HepG2 (cell line): ENCODE measurements around the gene TCAP. TPM values are rescaled to one million over a fixed set of nuclear protein-coding genes. Genes with fewer than 3 reads are reported as not detected.

Experiments
- ATAC-seq: fragments of 200-7000 bp; cut with Tn5 transposase; 3 replicates; pipeline ENCODE4 v1.9.1; 2020; ENCODE audit warnings: mild to moderate bottlenecking, moderate library complexity
- Bru-seq: library from RNA; stranded (reverse); fragments of 400-500 nt; gene quantifications from one replicate; lab custom pipeline; 2021; lab: Mats Ljungman, UMichigan
- BruChase-seq, 2 experiments: library from RNA; stranded (reverse); fragments of 400-500 nt; gene quantifications; one replicate each; lab custom pipeline; 2021; lab: Mats Ljungman, UMichigan
- BruUV-seq: library from RNA; stranded (reverse); fragments of 400-500 nt; replicated peaks from 2 replicates; lab custom pipeline; 2021; lab: Mats Ljungman, UMichigan
- CTCF ChIA-PET: fragments of 300-600 bp; formaldehyde crosslinking; extraction: SDS; loops from one replicate; lab custom pipeline; 2021; ENCODE audit warnings: low total read pairs, inconsistent platforms, low intra/inter-chr PET ratio; lab: Yijun Ruan, JAX
- POLR2A ChIA-PET: fragments of 350-600 bp; sonication (Branson Sonifier 250); formaldehyde crosslinking; loops from one replicate; lab custom pipeline; 2020; ENCODE audit warnings: antibody characterized with exemption, inconsistent platforms; lab: Yijun Ruan, JAX
- DNase-seq: peaks from one replicate; pipeline ENCODE4 v3.0.0-alpha.2; 2015; ENCODE audit warnings: low spot score
- FAIRE-seq: peaks from 3 replicates; lab custom pipeline; 2011; peaks lifted over from hg19 to GRCh38; lab: Jason Lieb, UNC
- H2AFZ ChIP-seq: one replicate; pipeline ENCODE4 v1.6.1; 2011; ENCODE audit warnings: low read length, inconsistent platforms
- H3K27ac ChIP-seq: fragments of 300-600 bp; 3 replicates; pipeline ENCODE4 v1.8.0; 2011; ENCODE audit warnings: mixed run types, mild to moderate bottlenecking, mixed read lengths, low read length, inconsistent platforms; ENCODE audit not compliant: insufficient read depth; ENCODE audit errors: extremely low read length
- H3K27me3 ChIP-seq, 2 experiments: fragments of 200-600 bp in 1 of 2; 2 replicates in 1 of 2; 3 replicates in 1 of 2; pipeline versions ENCODE4 v1.6.0 to v1.8.0; 2011; ENCODE audit warnings: low read length in 2 of 2, mild to moderate bottlenecking in 2 of 2, moderate library complexity in 2 of 2, inconsistent platforms in 1 of 2; ENCODE audit not compliant: insufficient read depth in 2 of 2, control insufficient read depth in 1 of 2
- H3K36me3 ChIP-seq, 2 experiments: fragments of 200-600 bp in 1 of 2; replicated peaks in 1 of 2; 2 replicates in 1 of 2; 3 replicates in 1 of 2; pipeline versions ENCODE4 v1.5.1 to v1.8.0; 2011; ENCODE audit warnings: low read length in 2 of 2, inconsistent platforms in 1 of 2; ENCODE audit not compliant: insufficient read depth in 2 of 2, control insufficient read depth in 1 of 2
- H3K4me1 ChIP-seq: 2 replicates; pipeline ENCODE4 v1.5.1; 2012; ENCODE audit warnings: low read length, inconsistent platforms; ENCODE audit not compliant: insufficient read depth
- H3K4me2 ChIP-seq: 2 replicates; pipeline ENCODE4 v1.6.0; 2011; ENCODE audit warnings: low read depth, low read length, inconsistent platforms
- H3K4me3 ChIP-seq, 3 experiments: fragments of 200-600 bp in 1 of 3; sonication (generic), shearing (Covaris generic) in 1 of 3; replicated peaks in 1 of 3; 2 replicates each; pipeline ENCODE4 v1.5.1; 2011 to 2016; ENCODE audit warnings: low read length in 3 of 3, inconsistent platforms in 2 of 3, low read depth in 2 of 3, mild to moderate bottlenecking in 2 of 3, control low read depth in 1 of 3, mixed read lengths in 1 of 3; ENCODE audit not compliant: insufficient read depth in 1 of 3
- H3K79me2 ChIP-seq: one replicate; pipeline ENCODE4 v1.6.1; 2011; ENCODE audit warnings: low read length, inconsistent platforms; ENCODE audit not compliant: insufficient read depth
- H3K9ac ChIP-seq: 2 replicates; pipeline ENCODE4 v1.6.0; 2011; ENCODE audit warnings: mild to moderate bottlenecking, low read depth, low read length, inconsistent platforms; ENCODE audit not compliant: insufficient read depth
- H3K9me3 ChIP-seq: 2 replicates; pipeline ENCODE4 v1.5.1; 2012; ENCODE audit warnings: mild to moderate bottlenecking, low read length
- H4K20me1 ChIP-seq: 2 replicates; pipeline ENCODE4 v1.6.0; 2011; ENCODE audit warnings: inconsistent platforms, mild to moderate bottlenecking, low read length, moderate library complexity; ENCODE audit not compliant: insufficient read depth
- ARHGAP35 ChIP-seq: sonication (generic); formaldehyde crosslinking; IDR thresholded peaks from 2 replicates; pipeline ENCODE4 v1.9.0; 2022; ENCODE audit warnings: mild to moderate bottlenecking, inconsistent platforms, moderate library complexity, missing genetic modification reagents, borderline replicate concordance
- BCLAF1 ChIP-seq: fragments of 450-650 bp; IDR thresholded peaks from 2 replicates; pipeline ENCODE4 v1.6.1; 2017; ENCODE audit warnings: mild to moderate bottlenecking
- ESRRA ChIP-seq: sonication (generic); formaldehyde crosslinking; IDR thresholded peaks from 2 replicates; pipeline ENCODE4 v1.5.1; 2020; ENCODE audit warnings: mild to moderate bottlenecking, low read depth, missing genetic modification reagents
- FOXJ3 ChIP-seq: sonication (generic); formaldehyde crosslinking; IDR thresholded peaks from 2 replicates; pipeline ENCODE4 v1.4.0; 2020; ENCODE audit warnings: missing genetic modification reagents, mild to moderate bottlenecking, borderline replicate concordance
- GZF1 ChIP-seq: sonication (generic); formaldehyde crosslinking; IDR thresholded peaks from 2 replicates; pipeline ENCODE4 v1.5.1; 2020; ENCODE audit warnings: mild to moderate bottlenecking, missing genetic modification reagents
- HMG20A ChIP-seq: IDR thresholded peaks from 2 replicates; pipeline ENCODE4 v1.6.1; 2016; ENCODE audit warnings: borderline replicate concordance
- JDP2 ChIP-seq: sonication (generic); formaldehyde crosslinking; IDR thresholded peaks from 2 replicates; pipeline ENCODE4 v1.8.1; 2022; ENCODE audit warnings: missing genetic modification reagents, borderline replicate concordance
- JUNB ChIP-seq: sonication (generic); formaldehyde crosslinking; IDR thresholded peaks from 2 replicates; pipeline ENCODE4 v1.8.0; 2022; ENCODE audit warnings: missing genetic modification reagents, mild to moderate bottlenecking, borderline replicate concordance
- KLF11 ChIP-seq: IDR thresholded peaks from 2 replicates; pipeline ENCODE4 v1.6.1; 2016; ENCODE audit warnings: missing compliant biosample characterization
- MTF1 ChIP-seq: sonication (generic); formaldehyde crosslinking; IDR thresholded peaks from 2 replicates; pipeline ENCODE4 v1.5.0; 2020; ENCODE audit warnings: missing genetic modification reagents
- TBP ChIP-seq: sonication (generic); formaldehyde crosslinking; IDR thresholded peaks from 2 replicates; pipeline ENCODE4 v1.5.0; 2020; ENCODE audit warnings: missing genetic modification reagents
- TGIF2 ChIP-seq: IDR thresholded peaks from 2 replicates; pipeline ENCODE4 v1.6.1; 2016; ENCODE audit warnings: control low read depth, missing compliant biosample characterization
- YEATS4 ChIP-seq: sonication (generic); formaldehyde crosslinking; IDR thresholded peaks from 2 replicates; pipeline ENCODE4 v1.4.0; 2020; ENCODE audit warnings: missing genetic modification reagents, borderline replicate concordance
- WGBS: methylation state at CpG from one replicate; pipeline ENCODE4 v1.1.6; 2017; ENCODE audit warnings: low lambda C conversion rate; 5-methylcytosine and 5-hydroxymethylcytosine counted together
- in situ Hi-C: cut with HindIII; loops from 2 replicates; pipeline ENCODE4 v1.10.0; 2017; ENCODE audit warnings: low pct_unique_long_range_greater_than_20kb; ENCODE audit not compliant: extremely low pct_ligation_motif_present
- intact Hi-C: fragments of 100-400 bp; cut with micrococcal nuclease; formaldehyde crosslinking; loops from one replicate; pipeline ENCODE4 v1.10.0; 2022; ENCODE audit not compliant: unreplicated experiment
- long read RNA-seq, 2 experiments: library from RNA in 1 of 2; library from polyadenylated mRNA in 1 of 2; stranded (forward) in 1 of 2; unstranded in 1 of 2; transcript quantifications; one replicate each; pipeline ENCODE4 v2.0.0, GENCODE V29; 2019 to 2022
- polyA minus RNA-seq, 3 experiments: library from RNA; depleted of rRNA, polyadenylated mRNA; stranded (reverse); fragments of >200 nt; gene quantifications; 2 replicates each; pipeline ENCODE4 v1.2.3, GENCODE V29; 2011; ENCODE audit warnings: low replicate concordance in 1 of 3
- polyA plus RNA-seq, 8 experiments: library from polyadenylated mRNA; depleted of rRNA in 3 of 8; stranded (reverse) in 7 of 8; unstranded in 1 of 8; fragments of >200 nt; fragmentation: Illumina TruSeq in 4 of 8; extraction: Trizol in 4 of 8; gene quantifications; 2 replicates each; pipeline versions ENCODE4 v1.2.1 to v1.2.3, GENCODE V29; 2011 to 2016; ENCODE audit warnings: low read depth in 4 of 8, missing spikeins in 1 of 8, mixed read lengths in 1 of 8; ENCODE audit not compliant: insufficient read depth in 1 of 8
- total RNA-seq, 5 experiments: library from RNA; depleted of rRNA; stranded (reverse); fragments of >200 nt; fragmentation: Illumina TruSeq; extraction: Trizol; gene quantifications; 2 replicates each; pipeline ENCODE4 v1.2.3, GENCODE V29; 2016; ENCODE audit warnings: low read depth in 1 of 5
- TF ChIP-seq, protein P1 (sequence below): sonication (generic); formaldehyde crosslinking; IDR thresholded peaks from 2 replicates; pipeline ENCODE4 v1.8.1; 2023; ENCODE audit warnings: missing genetic modification reagents, mild to moderate bottlenecking, borderline replicate concordance

TCAP gene, protein sequence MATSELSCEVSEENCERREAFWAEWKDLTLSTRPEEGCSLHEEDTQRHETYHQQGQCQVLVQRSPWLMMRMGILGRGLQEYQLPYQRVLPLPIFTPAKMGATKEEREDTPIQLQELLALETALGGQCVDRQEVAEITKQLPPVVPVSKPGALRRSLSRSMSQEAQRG
- total RNA-seq (2016; rRNA removed; fragmentation: Illumina TruSeq; extraction: Trizol) = 0.14 and 0.24 TPM in 2 replicates
- not detected in 2 replicates for total RNA-seq (2016; cell fraction: cytosol; rRNA removed; fragmentation: Illumina TruSeq; extraction: Trizol; ENCODE audit: low read depth)
- 0.26 TPM in 1 of 2 replicates, not detected in the other for total RNA-seq (2016; cell fraction: insoluble cytoplasmic fraction; rRNA removed; fragmentation: Illumina TruSeq; extraction: Trizol)
- 0.06 TPM in 1 of 2 replicates, not detected in the other for total RNA-seq (2016; cell fraction: membrane; rRNA removed; fragmentation: Illumina TruSeq; extraction: Trizol)
- total RNA-seq (2016; cell fraction: nucleus; rRNA removed; fragmentation: Illumina TruSeq; extraction: Trizol) = 0.56 and 0.84 TPM in 2 replicates
- 0.65 and 0.84 TPM in 2 replicates for polyA plus RNA-seq (2011; rRNA removed)
- polyA plus RNA-seq (2011; cell fraction: cytosol; rRNA removed) = 0.15 and 0.35 TPM in 2 replicates
- 6.0 and 8.8 TPM in 2 replicates for polyA plus RNA-seq (2011; cell fraction: nucleus; rRNA removed)
- polyA plus RNA-seq (2012) = 0.43 and 2.1 TPM in 2 replicates
- not detected in 2 replicates for polyA plus RNA-seq (2016; cell fraction: cytosol; fragmentation: Illumina TruSeq; extraction: Trizol; ENCODE audit: low read depth)
- polyA plus RNA-seq (2016; cell fraction: insoluble cytoplasmic fraction; fragmentation: Illumina TruSeq; extraction: Trizol; ENCODE audit: low read depth) = 0.19 TPM in 1 of 2 replicates, not detected in the other
- polyA plus RNA-seq (2016; cell fraction: membrane; fragmentation: Illumina TruSeq; extraction: Trizol; ENCODE audit: low read depth) = not detected in 2 replicates
- polyA plus RNA-seq (2016; cell fraction: nucleus; fragmentation: Illumina TruSeq; extraction: Trizol; ENCODE audit: insufficient read depth, low read depth) = 0.51 and 0.85 TPM in 2 replicates
- polyA minus RNA-seq (2011; rRNA and poly(A)+ RNA removed; ENCODE audit: low replicate concordance) = 2.2 and 2.6 TPM in 2 replicates
- polyA minus RNA-seq (2011; cell fraction: cytosol; rRNA and poly(A)+ RNA removed) = not detected in 2 replicates
- 3.0 and 4.0 TPM in 2 replicates for polyA minus RNA-seq (2011; cell fraction: nucleus; rRNA and poly(A)+ RNA removed)
- percentile 35 among the genes with signal in this experiment for Bru-seq, nascent RNA
- percentile 74 among the genes with signal in this experiment for BruChase-seq, experiment 1, labeled RNA remaining after a 6-hour chase
- percentile 58 among the genes with signal in this experiment for BruChase-seq, experiment 2, labeled RNA remaining after a 2-hour chase
- long read RNA-seq, experiment 1 = 0 reads
- long read RNA-seq, experiment 2, partial matches to known transcripts = 0 of 5 reads
- long read RNA-seq, experiment 2, other reads (novel, unspliced or antisense) = 5 of 5 reads

GRCh38 chr17:39664581-39665561, at the start of gene TCAP:
TCAP (plus strand) TSS chr17:39665349; CDS start chr17:39665360, 11 bp downstream.
- POLR2A ChIA-PET = interaction anchor here (0.7 to 4.1 kb wide), 4 partner anchors 10 to 35 kb away, joined by 3 to 25 read pairs (median 6); partner anchors contain the start of gene ERBB2
- Histone ChIP-seq H3K27me3 (peaks cover 5 to 34% of the 10 kb centered on the region in 2 experiments), H3K9me3 (no peaks in the 10 kb centered on the region), H3K9ac (no peak within 1 kb of the TSS), H3K27ac (no peak within 1 kb of the TSS), H2AFZ (no peak within 1 kb of the TSS), H3K4me1 (peaks cover 55% of the 10 kb centered on the region), H3K36me3 (peaks cover 10 to 12% of the 10 kb centered on the region in 2 experiments; a peak in 4 of 5 replicates), H3K4me2 (peak within 1 kb of the TSS; percentile 59), H3K4me3 (peak within 1 kb of the TSS in 1 of 3 experiments; percentile 45; a peak in 1 of 6 replicates), H3K79me2 (no peaks in the 10 kb centered on the region), H4K20me1 (no peaks in the 10 kb centered on the region)
- BruUV-seq = no TSS peak
- ATAC-seq (peak; percentile 5), FAIRE-seq (no peak), DNase-seq (no peak)
- CTCF ChIA-PET = interaction anchor here (3.6 kb wide), 1 partner anchor 42 kb away, joined by 22 read pairs; no protein-coding TSS in a partner anchor
- in situ Hi-C loops = no loop called here
- intact Hi-C loops = no loop called here
- WGBS = 26% methylated on average over 15 of the region's 15 CpGs
- 0 out of 2 replicates have a peak, but pooled peaks have one; percentile 38 for TF ChIP-seq YEATS4 (CRISPR knock-in tag)
- TF ChIP-seq BCLAF1 = no peak
- TF ChIP-seq GZF1 (CRISPR knock-in tag) = no peak
- no peak for TF ChIP-seq JUNB (CRISPR knock-in tag)
- no peak for TF ChIP-seq HMG20A
- no peak for TF ChIP-seq KLF11 (CRISPR knock-in tag)
- TF ChIP-seq ESRRA = no peak
- TF ChIP-seq FOXJ3 (CRISPR knock-in tag) = no peak
- no peak for TF ChIP-seq TGIF2 (CRISPR knock-in tag)
- no peak for TF ChIP-seq JDP2
- TF ChIP-seq ARHGAP35 (CRISPR knock-in tag) = no peak
- no peak for TF ChIP-seq TBP (CRISPR knock-in tag)
- TF ChIP-seq, protein P1, sequence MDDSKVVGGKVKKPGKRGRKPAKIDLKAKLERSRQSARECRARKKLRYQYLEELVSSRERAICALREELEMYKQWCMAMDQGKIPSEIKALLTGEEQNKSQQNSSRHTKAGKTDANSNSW (CRISPR knock-in tag) = no peak
- TF ChIP-seq MTF1 (CRISPR knock-in tag) = 0 out of 2 replicates have a peak, but pooled peaks have one; percentile 27
